Loucy (cell line): ENCODE data around the gene PRKAR2B.

ENCODE experiments used
- H2AFZ ChIP-seq: fragments of 200-600 bp; sonication (generic); 2 replicates; pipeline ENCODE4 v1.6.0; 2016; ENCODE audit warnings: antibody characterized with exemption, mild to moderate bottlenecking, low read length, moderate library complexity
- H3F3A ChIP-seq: fragments of 200-600 bp; 2 replicates; pipeline ENCODE4 v1.6.0; 2016; ENCODE audit warnings: antibody characterized with exemption, low read depth, mild to moderate bottlenecking
- H3K27me3 ChIP-seq: fragments of 200-600 bp; sonication (generic); 2 replicates; pipeline ENCODE4 v1.6.1; 2014; ENCODE audit warnings: low read length, mild to moderate bottlenecking; ENCODE audit not compliant: insufficient read depth, poor library complexity, severe bottlenecking
- H3K36me3 ChIP-seq: fragments of 200-600 bp; sonication (generic); 2 replicates; pipeline ENCODE4 v1.6.1; 2016; ENCODE audit warnings: low read length; ENCODE audit not compliant: insufficient read depth
- H3K4me1 ChIP-seq: fragments of 200-600 bp; sonication (generic); 2 replicates; pipeline ENCODE4 v1.5.1; 2014; ENCODE audit warnings: low read length, mild to moderate bottlenecking; ENCODE audit not compliant: insufficient read depth, poor library complexity, severe bottlenecking
- H3K4me2 ChIP-seq: fragments of 200-600 bp; sonication (generic); 2 replicates; pipeline ENCODE4 v1.6.0; 2014; ENCODE audit warnings: antibody characterized with exemption, low read length, low read depth, mild to moderate bottlenecking; ENCODE audit not compliant: poor library complexity, severe bottlenecking
- H3K4me3 ChIP-seq: fragments of 200-600 bp; sonication (generic); 2 replicates; pipeline ENCODE4 v1.5.1; 2014; ENCODE audit warnings: low read length, mild to moderate bottlenecking, mixed read lengths; ENCODE audit not compliant: poor library complexity, severe bottlenecking
- H3K79me2 ChIP-seq: fragments of 200-600 bp; sonication (generic); 2 replicates; pipeline ENCODE4 v1.6.1; 2014; ENCODE audit warnings: low read length; ENCODE audit not compliant: insufficient read depth
- H3K9ac ChIP-seq: fragments of 200-600 bp; sonication (generic); 2 replicates; pipeline ENCODE4 v1.6.0; 2014; ENCODE audit warnings: mild to moderate bottlenecking, low read depth, low read length, moderate library complexity; ENCODE audit not compliant: poor library complexity, severe bottlenecking
- H3K9me2 ChIP-seq: fragments of 200-600 bp; sonication (generic); replicated peaks from 2 replicates; pipeline ENCODE4 v1.6.1; 2016; ENCODE audit warnings: low read depth, low read length, mixed read lengths
- H3K9me3 ChIP-seq: fragments of 200-600 bp; sonication (generic); 2 replicates; pipeline ENCODE4 v1.6.1; 2014; ENCODE audit warnings: mild to moderate bottlenecking, antibody characterized with exemption, low read length, low read depth; ENCODE audit not compliant: insufficient read depth
- H4K20me1 ChIP-seq: fragments of 200-600 bp; sonication (generic); 2 replicates; pipeline ENCODE4 v1.6.0; 2014; ENCODE audit warnings: antibody characterized with exemption, low read length, mild to moderate bottlenecking; ENCODE audit not compliant: insufficient read depth, poor library complexity, severe bottlenecking
- EZH2phosphoT487 ChIP-seq: fragments of 200-600 bp; IDR thresholded peaks from 2 replicates; pipeline ENCODE4 v1.6.1; 2018; ENCODE audit warnings: antibody characterized with exemption, mild to moderate bottlenecking, moderate library complexity, borderline replicate concordance
- TF ChIP-seq, protein P1 (sequence below): fragments of 200-600 bp; sonication (generic); conservative IDR thresholded peaks from 2 replicates; pipeline ENCODE4 v1.5.1; 2014; ENCODE audit warnings: mild to moderate bottlenecking, antibody characterized with exemption, low read length

Gene PRKAR2B

DNA sequence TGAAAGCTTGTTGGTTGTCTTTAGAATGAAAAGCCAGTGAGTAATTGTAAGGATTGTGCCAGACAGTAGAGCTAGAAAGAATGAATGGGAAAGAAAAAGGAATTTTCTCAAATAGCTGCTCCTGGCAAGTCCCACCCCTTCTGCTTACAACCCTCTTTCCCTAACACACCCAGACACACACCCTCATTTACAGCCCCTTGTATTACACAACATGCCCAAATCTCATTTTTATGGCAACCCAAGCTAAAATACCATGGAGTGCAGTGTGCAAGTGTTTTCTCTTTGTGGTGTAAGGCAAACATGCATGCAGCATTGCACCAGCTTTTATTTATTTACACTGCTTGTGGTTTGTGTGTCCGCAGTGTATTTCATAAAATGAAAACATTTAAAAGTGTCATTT is 1.5 kb downstream of the PRKAR2B start:
- Histone ChIP-seq H2AFZ (no peak overlapping the region), H3K9ac (no peak overlapping the region), H3K79me2 (no peaks in the 10 kb centered on the region), H3K36me3 (no peaks in the 10 kb centered on the region), H3F3A (0 out of 2 replicates have a peak, but pooled peaks cover 3% of the 10 kb centered on the region), H3K9me2 (no peaks in the 10 kb centered on the region), H3K4me2 (peak overlapping the region; percentile 68), H3K4me3 (peak overlapping the region; percentile 83), H3K4me1 (peaks cover 20% of the 10 kb centered on the region), H3K9me3 (no peaks in the 10 kb centered on the region), H4K20me1 (no peaks in the 10 kb centered on the region), H3K27me3 (no peaks in the 10 kb centered on the region)
- no peak for TF ChIP-seq EZH2phosphoT487
- TF ChIP-seq, protein P1, sequence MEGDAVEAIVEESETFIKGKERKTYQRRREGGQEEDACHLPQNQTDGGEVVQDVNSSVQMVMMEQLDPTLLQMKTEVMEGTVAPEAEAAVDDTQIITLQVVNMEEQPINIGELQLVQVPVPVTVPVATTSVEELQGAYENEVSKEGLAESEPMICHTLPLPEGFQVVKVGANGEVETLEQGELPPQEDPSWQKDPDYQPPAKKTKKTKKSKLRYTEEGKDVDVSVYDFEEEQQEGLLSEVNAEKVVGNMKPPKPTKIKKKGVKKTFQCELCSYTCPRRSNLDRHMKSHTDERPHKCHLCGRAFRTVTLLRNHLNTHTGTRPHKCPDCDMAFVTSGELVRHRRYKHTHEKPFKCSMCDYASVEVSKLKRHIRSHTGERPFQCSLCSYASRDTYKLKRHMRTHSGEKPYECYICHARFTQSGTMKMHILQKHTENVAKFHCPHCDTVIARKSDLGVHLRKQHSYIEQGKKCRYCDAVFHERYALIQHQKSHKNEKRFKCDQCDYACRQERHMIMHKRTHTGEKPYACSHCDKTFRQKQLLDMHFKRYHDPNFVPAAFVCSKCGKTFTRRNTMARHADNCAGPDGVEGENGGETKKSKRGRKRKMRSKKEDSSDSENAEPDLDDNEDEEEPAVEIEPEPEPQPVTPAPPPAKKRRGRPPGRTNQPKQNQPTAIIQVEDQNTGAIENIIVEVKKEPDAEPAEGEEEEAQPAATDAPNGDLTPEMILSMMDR: no peak

GRCh38 chr7:107046491-107047259 is 2.2 kb downstream of the PRKAR2B start:
- H3K9me3 ChIP-seq: no peaks in the 10 kb centered on the region
- no peaks in the 10 kb centered on the region for H3K79me2 ChIP-seq
- H3K4me2 ChIP-seq: peak overlapping the region; percentile 68
- TF ChIP-seq, protein P1: no peak
- H3F3A ChIP-seq: 0 out of 2 replicates have a peak, but pooled peaks cover 3% of the 10 kb centered on the region
- no peak overlapping the region for H3K4me3 ChIP-seq
- no peak overlapping the region for H2AFZ ChIP-seq
- no peaks in the 10 kb centered on the region for H3K9me2 ChIP-seq
- no peak overlapping the region for H3K9ac ChIP-seq
- no peaks in the 10 kb centered on the region for H3K36me3 ChIP-seq
- H4K20me1 ChIP-seq: no peaks in the 10 kb centered on the region
- H3K27me3 ChIP-seq: no peaks in the 10 kb centered on the region
- peaks cover 20% of the 10 kb centered on the region for H3K4me1 ChIP-seq

- H3K9ac ChIP-seq: no peak overlapping the region
- no peak overlapping the region for H3K4me3 ChIP-seq
- no peaks in the 10 kb centered on the region for H3K36me3 ChIP-seq
- no peak overlapping the region for H2AFZ ChIP-seq
- H3K9me2 ChIP-seq: no peaks in the 10 kb centered on the region
- 0 out of 2 replicates have a peak, but pooled peaks cover 3% of the 10 kb centered on the region for H3F3A ChIP-seq
- H3K27me3 ChIP-seq: no peaks in the 10 kb centered on the region
- H3K4me1 ChIP-seq: peaks cover 20% of the 10 kb centered on the region
- no peaks in the 10 kb centered on the region for H3K79me2 ChIP-seq
- H4K20me1 ChIP-seq: no peaks in the 10 kb centered on the region
- no peak overlapping the region for H3K4me2 ChIP-seq
- TF ChIP-seq, protein P1: peak; percentile 71
- no peak for TF ChIP-seq EZH2phosphoT487
- no peaks in the 10 kb centered on the region for H3K9me3 ChIP-seq
Measured at GRCh38 chr7:107047902-107048782, 3.6 kb downstream of the PRKAR2B start.
